GM19035 (cell line): Measurements from ENCODE around the gene SLC37A1.

Source experiments
- ATAC-seq: cut with Tn5 transposase; IDR thresholded peaks from one replicate; pipeline ENCODE4 v1.9.1; 2021; ENCODE audit not compliant: unreplicated experiment

The SLC37A1 gene

GRCh38 chr21:42542196-42542595, 28.5 kb downstream of the SLC37A1 start:
- no peak for ATAC-seq

GRCh38 chr21:42542596-42542995, 28.9 kb downstream of the SLC37A1 start:
- no peak for ATAC-seq

GRCh38 chr21:42543106-42543847, 29.6 kb downstream of the SLC37A1 start:
- no peak for ATAC-seq

- no peak for ATAC-seq
Measured at GRCh38 chr21:42544544-42544943, 30.9 kb downstream of the SLC37A1 start.

- no peak for ATAC-seq
Measured at GRCh38 chr21:42545317-42545716, 31.7 kb downstream of the SLC37A1 start.

GRCh38 chr21:42545745-42546144, 32.1 kb downstream of the SLC37A1 start:
- no peak for ATAC-seq

- no peak for ATAC-seq
Measured at GRCh38 chr21:42546433-42546832, 32.8 kb downstream of the SLC37A1 start.

- no peak for ATAC-seq
Measured at GRCh38 chr21:42547001-42547905, 33.6 kb downstream of the SLC37A1 start.

GRCh38 chr21:42547906-42548365, 34.3 kb downstream of the SLC37A1 start:
- no peak for ATAC-seq

- no peak for ATAC-seq
Measured at GRCh38 chr21:42548687-42549406, 35.2 kb downstream of the SLC37A1 start.

GRCh38 chr21:42550817-42551216, 37.2 kb downstream of the SLC37A1 start:
- ATAC-seq, result no peak

GRCh38 chr21:42552407-42553336, 39.0 kb downstream of the SLC37A1 start:
- no peak for ATAC-seq

GRCh38 chr21:42553435-42553834, 39.8 kb downstream of the SLC37A1 start:
- no peak for ATAC-seq

GRCh38 chr21:42554251-42554961, 40.8 kb downstream of the SLC37A1 start:
- ATAC-seq, result no peak

- no peak for ATAC-seq
Measured at GRCh38 chr21:42555756-42556438, 42.2 kb downstream of the SLC37A1 start.

GRCh38 chr21:42556476-42556875, 42.8 kb downstream of the SLC37A1 start:
- ATAC-seq, result no peak

GRCh38 chr21:42556960-42557359, 43.3 kb downstream of the SLC37A1 start:
- ATAC-seq, result no peak

GRCh38 chr21:42557420-42557819, 43.8 kb downstream of the SLC37A1 start:
- ATAC-seq, result no peak

- ATAC-seq, result no peak
Measured at GRCh38 chr21:42558368-42558767, 44.7 kb downstream of the SLC37A1 start.
